A673 (cell line): Measurements from ENCODE around the gene SHLD2. TPM values are rescaled to one million over a fixed set of nuclear protein-coding genes. Genes with fewer than 3 reads are reported as not detected.

Source experiments
- BruUV-seq: library from RNA; stranded (reverse); fragments of 400-500 nt; replicated peaks from 2 replicates; lab custom pipeline; 2021; lab: Mats Ljungman, UMichigan
- CTCF ChIA-PET: fragments of 300-600 bp; sonication (Branson Sonifier 250); formaldehyde crosslinking; loops from one replicate; lab custom pipeline; 2022; ENCODE audit warnings: antibody characterized with exemption; lab: Charles Lee
- POLR2A ChIA-PET: fragments of 300-600 bp; sonication (Branson Sonifier 250); formaldehyde crosslinking; loops from one replicate; lab custom pipeline; 2022; ENCODE audit warnings: antibody characterized with exemption; ENCODE audit not compliant: low non-redundant PET; lab: Charles Lee
- DNase-seq: peaks from one replicate; pipeline ENCODE4 v3.0.0-alpha.2; 2015; ENCODE audit warnings: low spot score
- H3K27ac ChIP-seq: fragments of 200-600 bp; sonication (generic); 2 replicates; pipeline ENCODE4 v1.5.1; 2016; ENCODE audit warnings: mixed run types, low read depth, mild to moderate bottlenecking, mixed read lengths, antibody characterized with exemption, low read length; ENCODE audit not compliant: poor library complexity, severe bottlenecking
- H3K27me3 ChIP-seq: fragments of 200-600 bp; sonication (generic); replicated peaks from 2 replicates; pipeline ENCODE4 v1.6.1; 2017; ENCODE audit warnings: mixed run types, low read depth, mild to moderate bottlenecking, mixed read lengths, antibody characterized with exemption, low read length; ENCODE audit not compliant: insufficient read depth, poor library complexity
- H3K36me3 ChIP-seq: fragments of 200-600 bp; sonication (generic); 2 replicates; pipeline ENCODE4 v1.6.1; 2016; ENCODE audit warnings: mixed run types, mild to moderate bottlenecking, mixed read lengths, antibody characterized with exemption, low read length; ENCODE audit not compliant: insufficient read depth, poor library complexity, severe bottlenecking
- H3K4me1 ChIP-seq: fragments of 200-600 bp; sonication (generic); 2 replicates; pipeline ENCODE4 v1.6.1; 2017; ENCODE audit warnings: mixed run types, mild to moderate bottlenecking, mixed read lengths, antibody characterized with exemption, low read length; ENCODE audit not compliant: insufficient read depth, poor library complexity, severe bottlenecking
- H3K4me3 ChIP-seq: fragments of 200-600 bp; sonication (generic); 2 replicates; pipeline ENCODE4 v1.5.1; 2016; ENCODE audit warnings: low read depth, mixed run types, mild to moderate bottlenecking, mixed read lengths, low read length; ENCODE audit not compliant: poor library complexity, severe bottlenecking
- H3K9me3 ChIP-seq: fragments of 200-600 bp; sonication (generic); 2 replicates; pipeline ENCODE4 v1.6.1; 2016; ENCODE audit warnings: mixed run types, low read depth, mild to moderate bottlenecking, mixed read lengths, antibody characterized with exemption, low read length; ENCODE audit not compliant: poor library complexity, severe bottlenecking
- EZH2 ChIP-seq: fragments of 200-600 bp; sonication (generic); IDR thresholded peaks from 2 replicates; pipeline ENCODE4 v1.6.1; 2017; ENCODE audit warnings: borderline replicate concordance, low read depth, mild to moderate bottlenecking, mixed read lengths, antibody characterized with exemption, low read length; ENCODE audit not compliant: poor library complexity, severe bottlenecking
- intact Hi-C: fragments of 100-400 bp; cut with micrococcal nuclease; formaldehyde crosslinking; loops from one replicate; pipeline ENCODE4 v1.10.0; 2022; ENCODE audit not compliant: unreplicated experiment
- total RNA-seq: library from RNA; stranded (reverse); gene quantifications from 2 replicates; pipeline ENCODE4 v1.2.3, GENCODE V29; 2021
- TF ChIP-seq, protein P1 (sequence below): fragments of 300-800, 200-600 bp; sonication (generic); conservative IDR thresholded peaks from 2 replicates; pipeline ENCODE4 v1.5.1; 2017; ENCODE audit warnings: low read depth, mild to moderate bottlenecking, antibody characterized with exemption, low read length, moderate library complexity, mixed read lengths

The SHLD2 gene
- total RNA-seq, 1 experiment from 2014 or later: 36.7 TPM

DNA sequence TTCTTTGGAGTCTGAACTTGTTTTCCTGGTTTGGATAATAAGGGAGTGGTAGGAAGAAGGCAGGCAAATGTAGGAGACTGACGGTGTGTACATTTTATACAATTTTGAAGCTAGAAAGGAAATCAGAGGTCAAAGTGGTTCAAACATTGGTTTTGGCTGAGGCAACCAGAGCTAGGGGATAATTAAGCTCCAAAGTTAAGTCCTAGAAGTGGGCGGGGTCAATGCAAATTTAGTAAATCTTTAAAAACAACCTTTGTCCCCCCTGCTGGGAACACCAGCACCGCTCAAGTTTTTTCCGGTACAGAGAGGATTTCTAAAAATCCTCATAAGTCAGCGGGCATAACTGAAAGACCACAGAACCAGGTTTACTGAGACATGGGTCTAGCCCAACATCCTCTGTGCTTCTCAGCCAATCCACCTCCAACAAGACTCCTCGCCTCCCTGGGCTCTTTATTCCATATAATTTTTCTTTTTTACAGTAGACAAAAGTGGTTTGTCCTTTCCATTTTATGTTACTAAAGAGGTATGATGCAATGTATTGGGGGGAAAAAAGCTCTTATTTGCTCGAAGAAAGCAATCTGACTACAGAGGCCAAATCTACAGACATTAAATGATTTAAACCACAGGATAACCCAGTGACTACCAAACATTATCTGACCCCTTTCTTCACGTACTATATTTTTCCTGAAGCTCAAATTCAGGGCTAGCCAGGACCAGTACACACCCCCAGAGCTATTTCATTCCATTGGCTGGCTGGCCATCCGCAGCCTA lies 2.0 kb upstream of the SHLD2 start:
- Histone ChIP-seq H3K4me3 (peak overlapping the region; percentile 70), H3K9me3 (no peaks in the 10 kb centered on the region), H3K36me3 (peaks cover 4% of the 10 kb centered on the region), H3K4me1 (peaks cover 38% of the 10 kb centered on the region), H3K27me3 (no peaks in the 10 kb centered on the region), H3K27ac (peak overlapping the region; percentile 85)
- intact Hi-C loops: no loop called here
- peak; percentile 78 for DNase-seq
- POLR2A ChIA-PET: no interaction called here
- TF ChIP-seq, protein P1, sequence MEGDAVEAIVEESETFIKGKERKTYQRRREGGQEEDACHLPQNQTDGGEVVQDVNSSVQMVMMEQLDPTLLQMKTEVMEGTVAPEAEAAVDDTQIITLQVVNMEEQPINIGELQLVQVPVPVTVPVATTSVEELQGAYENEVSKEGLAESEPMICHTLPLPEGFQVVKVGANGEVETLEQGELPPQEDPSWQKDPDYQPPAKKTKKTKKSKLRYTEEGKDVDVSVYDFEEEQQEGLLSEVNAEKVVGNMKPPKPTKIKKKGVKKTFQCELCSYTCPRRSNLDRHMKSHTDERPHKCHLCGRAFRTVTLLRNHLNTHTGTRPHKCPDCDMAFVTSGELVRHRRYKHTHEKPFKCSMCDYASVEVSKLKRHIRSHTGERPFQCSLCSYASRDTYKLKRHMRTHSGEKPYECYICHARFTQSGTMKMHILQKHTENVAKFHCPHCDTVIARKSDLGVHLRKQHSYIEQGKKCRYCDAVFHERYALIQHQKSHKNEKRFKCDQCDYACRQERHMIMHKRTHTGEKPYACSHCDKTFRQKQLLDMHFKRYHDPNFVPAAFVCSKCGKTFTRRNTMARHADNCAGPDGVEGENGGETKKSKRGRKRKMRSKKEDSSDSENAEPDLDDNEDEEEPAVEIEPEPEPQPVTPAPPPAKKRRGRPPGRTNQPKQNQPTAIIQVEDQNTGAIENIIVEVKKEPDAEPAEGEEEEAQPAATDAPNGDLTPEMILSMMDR: no peak
- TF ChIP-seq EZH2: no peak
- no TSS peak for BruUV-seq
- CTCF ChIA-PET: interaction anchor here (0.6 kb wide), 1 partner anchor 695 kb away, joined by 6 read pairs; no protein-coding TSS in a partner anchor

DNA sequence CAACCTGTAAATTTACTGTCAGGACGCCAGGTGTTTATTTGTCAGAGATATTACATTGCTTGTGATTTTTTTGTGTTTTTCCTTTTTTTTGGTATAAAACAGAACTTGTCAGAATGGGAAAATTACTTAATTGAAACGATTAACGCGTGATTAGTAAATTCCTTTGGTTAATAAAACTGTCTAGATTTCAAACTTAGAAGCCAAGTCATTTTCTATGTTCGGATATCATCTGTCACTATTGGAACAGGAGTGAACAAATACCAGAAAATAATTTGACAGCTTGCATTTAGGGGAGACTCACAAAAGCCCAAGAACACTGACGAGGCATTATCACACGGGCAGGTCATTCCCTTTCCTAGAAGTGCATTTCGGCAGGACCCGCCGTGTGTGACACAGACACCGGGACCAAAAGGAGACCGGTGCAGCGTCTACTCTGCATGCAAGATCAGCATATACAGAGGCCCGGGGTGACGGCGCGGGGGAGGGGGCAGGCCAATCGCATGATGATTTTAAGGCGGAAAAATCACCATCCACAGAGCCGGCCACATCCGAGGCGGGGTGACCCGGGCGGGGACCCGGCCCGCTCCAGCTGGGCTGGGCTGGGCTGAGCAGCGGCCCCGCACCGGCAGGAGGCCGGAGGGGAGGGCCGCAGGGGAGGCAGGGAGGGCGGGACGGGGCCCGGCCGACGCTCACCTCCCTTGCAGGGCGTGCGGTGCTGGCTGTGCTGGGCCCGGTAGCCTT lies 1.2 kb upstream of the SHLD2 start:
- Histone ChIP-seq H3K4me1 (peaks cover 38% of the 10 kb centered on the region), H3K27me3 (no peaks in the 10 kb centered on the region), H3K9me3 (no peaks in the 10 kb centered on the region), H3K36me3 (peaks cover 10% of the 10 kb centered on the region), H3K27ac (peak overlapping the region; percentile 85), H3K4me3 (peak overlapping the region; percentile 70)
- no peak for TF ChIP-seq EZH2
- TF ChIP-seq, protein P1: no peak
- POLR2A ChIA-PET: no interaction called here
- TSS peak; percentile 35 for BruUV-seq
- intact Hi-C loops: no loop called here
- peak; percentile 57 for DNase-seq
- CTCF ChIA-PET: no interaction called here

DNA sequence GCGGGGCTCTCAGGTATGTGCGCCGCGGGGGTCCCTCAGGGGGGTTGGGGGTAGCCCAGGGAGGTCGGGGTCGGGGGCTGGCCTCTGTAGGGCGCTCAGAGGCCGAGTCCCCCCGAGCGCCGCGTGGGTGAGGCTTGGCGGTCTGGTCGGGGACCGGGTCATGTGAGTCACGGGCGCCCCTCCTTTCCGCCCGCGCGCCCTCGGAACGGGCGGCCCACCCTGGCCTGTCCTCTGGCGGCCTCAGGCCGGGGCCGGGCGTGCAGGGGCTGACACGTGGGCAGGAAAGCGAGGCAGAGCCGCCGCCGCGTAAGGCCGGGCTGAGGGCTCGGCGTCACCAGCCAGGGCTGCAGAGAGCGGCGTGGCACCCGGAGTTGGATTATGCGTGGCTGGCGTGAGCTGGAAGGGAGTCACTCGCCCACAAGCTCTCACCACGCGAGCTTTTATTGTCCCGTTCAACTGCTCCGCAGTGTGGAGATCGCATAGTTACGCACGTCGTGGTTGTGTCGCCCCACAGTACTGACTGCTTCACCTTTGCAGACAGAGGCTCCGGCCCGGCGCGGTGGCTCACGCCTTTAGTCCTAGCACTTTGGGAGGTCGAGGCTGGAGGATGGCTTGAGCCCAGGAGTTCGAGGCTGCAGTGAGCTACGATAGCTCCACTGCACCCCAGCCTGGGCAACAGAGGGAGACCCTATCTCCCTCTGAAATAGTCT lies 385 bp downstream of the SHLD2 start:
- peak overlapping the region; percentile 70 for H3K4me3 ChIP-seq
- peak overlapping the region; percentile 89 for H3K27ac ChIP-seq
- H3K36me3 ChIP-seq: peaks cover 25% of the 10 kb centered on the region
- peak; percentile 72 for DNase-seq
- H3K4me1 ChIP-seq: peaks cover 30% of the 10 kb centered on the region
- no peaks in the 10 kb centered on the region for H3K27me3 ChIP-seq
- H3K9me3 ChIP-seq: no peaks in the 10 kb centered on the region
- ChIA-PET CTCF (interaction anchor here (0.6 kb wide), 1 partner anchor 156 kb away, joined by 4 read pairs; no protein-coding TSS in a partner anchor), POLR2A (no interaction called here)
- TF ChIP-seq, protein P1: no peak
- no peak for TF ChIP-seq EZH2
- intact Hi-C loops: no loop called here
- BruUV-seq: no TSS peak
